HCT116 (cell line): Measurements from ENCODE around the gene COL9A3.

Source experiments
- EZH2 ChIP-seq: fragments of 200-600 bp; sonication (generic); IDR thresholded peaks from 2 replicates; pipeline ENCODE4 v1.6.1; 2017; ENCODE audit warnings: antibody characterized with exemption, mixed run types
- ZFX ChIP-seq: fragments of 450-650 bp; IDR thresholded peaks from 2 replicates; pipeline ENCODE4 v1.6.1; 2017
- ZNF274 ChIP-seq: fragments of 200-500 bp; sonication (Bioruptor generic); IDR thresholded peaks from 2 replicates; pipeline ENCODE4 v1.6.1; 2014; ENCODE audit warnings: mild to moderate bottlenecking, low read depth, low read length, inconsistent platforms
- TF ChIP-seq, protein P1 (sequence below): IDR thresholded peaks from 2 replicates; pipeline ENCODE4 v1.6.1; 2012
- TF ChIP-seq, protein P2 (sequence below), 3 experiments: fragments of 200-600 bp in 1 of 3; sonication (generic) in 1 of 3; IDR thresholded peaks in 2 of 3; conservative IDR thresholded peaks in 1 of 3; 2 replicates each; pipeline ENCODE4 v1.5.1; 2012 to 2017; ENCODE audit warnings: low read depth in 2 of 3, low read length in 2 of 3, antibody characterized with exemption in 1 of 3, borderline replicate concordance in 1 of 3, control low read depth in 1 of 3, mild to moderate bottlenecking in 1 of 3, mixed read lengths in 1 of 3, mixed run types in 1 of 3, moderate library complexity in 1 of 3; ENCODE audit not compliant: insufficient read depth in 1 of 3
- TF ChIP-seq, protein P3 (sequence below): IDR thresholded peaks from 2 replicates; pipeline ENCODE4 v1.6.1; 2012; ENCODE audit warnings: low read depth
- TF ChIP-seq, protein P4 (sequence below): IDR thresholded peaks from 2 replicates; pipeline ENCODE4 v1.6.1; 2011; ENCODE audit warnings: mild to moderate bottlenecking, low read length, moderate library complexity; ENCODE audit not compliant: insufficient replicate concordance; ENCODE audit errors: extremely low read depth
- TF ChIP-seq, protein P5 (sequence below): IDR thresholded peaks from 2 replicates; pipeline ENCODE4 v1.6.1; 2012

DNA sequence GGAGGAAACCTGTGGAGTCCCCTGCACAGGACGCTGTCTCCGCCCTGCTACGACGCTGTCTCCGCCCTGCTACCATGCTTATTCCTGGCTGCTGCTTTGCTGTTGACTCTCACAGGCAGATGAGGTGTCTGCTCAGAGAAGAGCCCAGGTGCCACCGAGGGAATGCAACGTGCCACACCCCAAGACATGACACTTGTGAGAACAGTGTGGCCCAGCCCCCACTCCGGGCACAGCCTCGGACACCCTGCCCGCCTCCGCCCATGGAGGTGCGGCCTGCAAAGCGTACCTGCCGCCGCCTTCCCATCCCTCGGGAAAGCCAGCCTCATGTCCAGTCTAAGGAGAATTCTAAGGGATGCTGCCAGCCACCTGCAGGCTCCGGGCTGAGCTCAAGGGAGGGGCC lies 36.2 kb upstream of the COL9A3 start:
- TF ChIP-seq EZH2 (no peak), ZFX (no peak), ZNF274 (no peak)
- TF ChIP-seq, protein P1, sequence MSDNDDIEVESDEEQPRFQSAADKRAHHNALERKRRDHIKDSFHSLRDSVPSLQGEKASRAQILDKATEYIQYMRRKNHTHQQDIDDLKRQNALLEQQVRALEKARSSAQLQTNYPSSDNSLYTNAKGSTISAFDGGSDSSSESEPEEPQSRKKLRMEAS = no peak
- TF ChIP-seq, protein P2, sequence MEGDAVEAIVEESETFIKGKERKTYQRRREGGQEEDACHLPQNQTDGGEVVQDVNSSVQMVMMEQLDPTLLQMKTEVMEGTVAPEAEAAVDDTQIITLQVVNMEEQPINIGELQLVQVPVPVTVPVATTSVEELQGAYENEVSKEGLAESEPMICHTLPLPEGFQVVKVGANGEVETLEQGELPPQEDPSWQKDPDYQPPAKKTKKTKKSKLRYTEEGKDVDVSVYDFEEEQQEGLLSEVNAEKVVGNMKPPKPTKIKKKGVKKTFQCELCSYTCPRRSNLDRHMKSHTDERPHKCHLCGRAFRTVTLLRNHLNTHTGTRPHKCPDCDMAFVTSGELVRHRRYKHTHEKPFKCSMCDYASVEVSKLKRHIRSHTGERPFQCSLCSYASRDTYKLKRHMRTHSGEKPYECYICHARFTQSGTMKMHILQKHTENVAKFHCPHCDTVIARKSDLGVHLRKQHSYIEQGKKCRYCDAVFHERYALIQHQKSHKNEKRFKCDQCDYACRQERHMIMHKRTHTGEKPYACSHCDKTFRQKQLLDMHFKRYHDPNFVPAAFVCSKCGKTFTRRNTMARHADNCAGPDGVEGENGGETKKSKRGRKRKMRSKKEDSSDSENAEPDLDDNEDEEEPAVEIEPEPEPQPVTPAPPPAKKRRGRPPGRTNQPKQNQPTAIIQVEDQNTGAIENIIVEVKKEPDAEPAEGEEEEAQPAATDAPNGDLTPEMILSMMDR (IDR thresholded peaks at IDR 0.05 in 2 of 3, conservative IDR thresholded peaks at IDR 0.05 in 1 of 3; ENCODE audit: borderline replicate concordance in 1 of 3, insufficient read depth in 1 of 3, low read depth in 2 of 3, low read length in 2 of 3) = no peak
- TF ChIP-seq, protein P3, sequence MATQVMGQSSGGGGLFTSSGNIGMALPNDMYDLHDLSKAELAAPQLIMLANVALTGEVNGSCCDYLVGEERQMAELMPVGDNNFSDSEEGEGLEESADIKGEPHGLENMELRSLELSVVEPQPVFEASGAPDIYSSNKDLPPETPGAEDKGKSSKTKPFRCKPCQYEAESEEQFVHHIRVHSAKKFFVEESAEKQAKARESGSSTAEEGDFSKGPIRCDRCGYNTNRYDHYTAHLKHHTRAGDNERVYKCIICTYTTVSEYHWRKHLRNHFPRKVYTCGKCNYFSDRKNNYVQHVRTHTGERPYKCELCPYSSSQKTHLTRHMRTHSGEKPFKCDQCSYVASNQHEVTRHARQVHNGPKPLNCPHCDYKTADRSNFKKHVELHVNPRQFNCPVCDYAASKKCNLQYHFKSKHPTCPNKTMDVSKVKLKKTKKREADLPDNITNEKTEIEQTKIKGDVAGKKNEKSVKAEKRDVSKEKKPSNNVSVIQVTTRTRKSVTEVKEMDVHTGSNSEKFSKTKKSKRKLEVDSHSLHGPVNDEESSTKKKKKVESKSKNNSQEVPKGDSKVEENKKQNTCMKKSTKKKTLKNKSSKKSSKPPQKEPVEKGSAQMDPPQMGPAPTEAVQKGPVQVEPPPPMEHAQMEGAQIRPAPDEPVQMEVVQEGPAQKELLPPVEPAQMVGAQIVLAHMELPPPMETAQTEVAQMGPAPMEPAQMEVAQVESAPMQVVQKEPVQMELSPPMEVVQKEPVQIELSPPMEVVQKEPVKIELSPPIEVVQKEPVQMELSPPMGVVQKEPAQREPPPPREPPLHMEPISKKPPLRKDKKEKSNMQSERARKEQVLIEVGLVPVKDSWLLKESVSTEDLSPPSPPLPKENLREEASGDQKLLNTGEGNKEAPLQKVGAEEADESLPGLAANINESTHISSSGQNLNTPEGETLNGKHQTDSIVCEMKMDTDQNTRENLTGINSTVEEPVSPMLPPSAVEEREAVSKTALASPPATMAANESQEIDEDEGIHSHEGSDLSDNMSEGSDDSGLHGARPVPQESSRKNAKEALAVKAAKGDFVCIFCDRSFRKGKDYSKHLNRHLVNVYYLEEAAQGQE = no peak
- TF ChIP-seq, protein P4, sequence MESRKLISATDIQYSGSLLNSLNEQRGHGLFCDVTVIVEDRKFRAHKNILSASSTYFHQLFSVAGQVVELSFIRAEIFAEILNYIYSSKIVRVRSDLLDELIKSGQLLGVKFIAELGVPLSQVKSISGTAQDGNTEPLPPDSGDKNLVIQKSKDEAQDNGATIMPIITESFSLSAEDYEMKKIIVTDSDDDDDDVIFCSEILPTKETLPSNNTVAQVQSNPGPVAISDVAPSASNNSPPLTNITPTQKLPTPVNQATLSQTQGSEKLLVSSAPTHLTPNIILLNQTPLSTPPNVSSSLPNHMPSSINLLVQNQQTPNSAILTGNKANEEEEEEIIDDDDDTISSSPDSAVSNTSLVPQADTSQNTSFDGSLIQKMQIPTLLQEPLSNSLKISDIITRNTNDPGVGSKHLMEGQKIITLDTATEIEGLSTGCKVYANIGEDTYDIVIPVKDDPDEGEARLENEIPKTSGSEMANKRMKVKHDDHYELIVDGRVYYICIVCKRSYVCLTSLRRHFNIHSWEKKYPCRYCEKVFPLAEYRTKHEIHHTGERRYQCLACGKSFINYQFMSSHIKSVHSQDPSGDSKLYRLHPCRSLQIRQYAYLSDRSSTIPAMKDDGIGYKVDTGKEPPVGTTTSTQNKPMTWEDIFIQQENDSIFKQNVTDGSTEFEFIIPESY = no peak
- TF ChIP-seq, protein P5, sequence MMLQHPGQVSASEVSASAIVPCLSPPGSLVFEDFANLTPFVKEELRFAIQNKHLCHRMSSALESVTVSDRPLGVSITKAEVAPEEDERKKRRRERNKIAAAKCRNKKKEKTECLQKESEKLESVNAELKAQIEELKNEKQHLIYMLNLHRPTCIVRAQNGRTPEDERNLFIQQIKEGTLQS = no peak
